Stimulated activated CD8-positive, alpha-beta memory T cell treated with anti-CD3 and anti-CD28 coated beads, Interleukin-4, amount 100 ng/mL, for 24 hours (primary cell): Measurements from ENCODE around the gene ATP5F1A.
"Not testable (repeated sequence)": the region's sequence is repeated elsewhere in the genome, so short reads cannot be mapped to it uniquely, and the experiment has no call there.

Experiments
- DNase-seq: peaks from one replicate; pipeline ENCODE4 v3.0.0-alpha.2; 2020; ENCODE audit warnings: low read depth

Gene ATP5F1A

DNA sequence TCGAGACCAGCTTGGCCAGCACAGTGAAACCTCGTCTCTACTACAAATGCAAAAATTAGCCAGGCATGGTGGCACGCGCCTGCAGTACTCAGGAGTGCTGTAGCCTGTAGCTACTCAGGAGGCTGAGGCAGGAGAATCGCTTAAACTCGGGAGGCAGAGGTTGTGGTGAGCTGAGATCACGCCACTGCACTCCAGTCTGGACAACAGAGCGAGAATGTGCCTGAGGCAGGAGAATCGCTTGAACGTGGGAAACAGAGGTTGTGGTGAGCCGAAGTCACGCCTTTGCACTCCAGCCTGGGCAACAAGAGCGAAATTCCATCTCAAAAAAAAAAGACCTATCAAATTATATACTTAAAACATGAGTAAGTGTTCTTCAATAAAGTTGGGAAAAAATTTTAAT is 50.7 kb downstream of the ATP5F1A start:
- not testable (repeated sequence) for DNase-seq

DNA sequence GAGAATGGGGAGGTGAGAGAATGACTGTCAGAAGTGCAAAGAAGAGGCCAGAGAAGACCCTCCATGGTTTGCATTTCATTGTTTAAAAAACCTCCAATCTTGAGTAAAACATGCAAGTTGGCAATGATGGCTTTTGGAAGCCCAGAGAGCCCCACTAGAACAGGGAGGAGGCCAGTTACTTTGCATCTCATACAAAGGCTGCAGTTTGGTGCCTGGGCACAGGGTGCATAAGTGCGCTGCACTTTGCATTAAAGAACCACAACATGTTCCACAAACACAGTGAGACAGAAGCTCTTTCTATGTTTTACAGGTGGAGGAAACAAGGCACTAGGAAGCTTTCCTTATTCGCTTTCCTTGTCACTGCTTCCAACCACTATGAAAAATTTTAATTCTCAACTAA is 51.4 kb downstream of the ATP5F1A start:
- DNase-seq, result no peak

DNA sequence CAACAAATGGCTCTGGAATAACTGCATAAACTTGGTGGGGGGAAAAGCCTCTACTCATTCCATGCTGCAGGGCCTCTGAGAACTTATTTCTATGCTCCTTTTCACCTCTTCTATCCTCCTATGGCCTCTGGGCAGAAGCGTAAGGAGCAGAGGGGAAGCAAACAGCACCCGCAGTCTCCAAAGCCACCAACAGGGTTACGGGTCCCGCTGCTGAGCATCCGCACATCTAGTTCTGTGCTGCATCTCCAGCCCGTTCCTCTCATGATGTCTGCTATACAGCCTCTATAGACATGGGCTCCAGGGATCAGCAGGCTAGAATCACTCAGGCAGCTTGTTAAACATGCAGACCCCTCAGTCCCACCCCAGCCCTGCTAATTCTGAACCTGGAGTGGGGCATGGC is 52.0 kb downstream of the ATP5F1A start:
- DNase-seq, result no peak

DNA sequence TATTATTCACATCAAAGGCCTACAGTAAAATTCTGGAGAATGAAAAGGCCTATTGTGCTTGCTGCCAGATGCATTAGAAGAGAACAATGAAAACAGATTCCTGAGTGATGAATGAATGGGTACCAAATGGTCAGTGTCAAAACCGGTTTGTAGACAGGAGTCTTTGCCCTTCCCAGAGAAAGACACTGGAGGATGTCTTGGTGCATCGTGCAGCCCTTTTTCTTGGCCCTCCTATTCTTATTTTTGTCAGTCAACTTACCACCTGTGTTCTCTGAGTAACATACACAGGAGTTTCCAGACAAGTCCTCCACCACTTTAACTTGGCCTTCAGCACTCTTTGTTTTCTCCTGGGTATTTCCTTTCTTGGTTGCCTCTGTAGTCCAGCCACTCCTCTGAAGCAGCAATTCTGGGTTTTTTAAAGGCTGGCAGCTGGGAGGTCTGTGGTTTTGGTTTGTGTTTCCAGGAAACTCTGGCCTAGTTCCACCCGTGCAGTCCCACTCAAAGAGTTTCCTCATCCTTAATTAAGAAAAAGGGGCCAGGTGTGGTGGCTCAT is 55.4 kb downstream of the ATP5F1A start:
- no peak for DNase-seq

DNA sequence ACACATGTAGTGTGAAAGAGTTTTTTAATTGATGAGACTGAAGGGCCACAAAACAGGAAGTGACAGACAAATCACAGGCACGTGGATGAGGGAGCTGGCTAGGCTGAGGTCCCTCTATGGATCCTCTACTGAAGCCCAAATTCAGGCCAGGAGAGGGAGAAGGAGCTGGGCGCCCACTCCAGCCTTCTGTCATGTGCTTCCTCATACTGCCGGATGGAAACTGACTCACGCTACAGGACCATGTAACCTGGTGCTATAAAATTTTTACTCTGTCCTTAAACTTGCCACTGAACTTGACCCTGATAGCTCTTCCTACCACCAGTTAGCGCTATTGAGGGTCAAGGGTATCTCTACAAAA is 57.4 kb downstream of the ATP5F1A start:
- DNase-seq, result no peak

DNA sequence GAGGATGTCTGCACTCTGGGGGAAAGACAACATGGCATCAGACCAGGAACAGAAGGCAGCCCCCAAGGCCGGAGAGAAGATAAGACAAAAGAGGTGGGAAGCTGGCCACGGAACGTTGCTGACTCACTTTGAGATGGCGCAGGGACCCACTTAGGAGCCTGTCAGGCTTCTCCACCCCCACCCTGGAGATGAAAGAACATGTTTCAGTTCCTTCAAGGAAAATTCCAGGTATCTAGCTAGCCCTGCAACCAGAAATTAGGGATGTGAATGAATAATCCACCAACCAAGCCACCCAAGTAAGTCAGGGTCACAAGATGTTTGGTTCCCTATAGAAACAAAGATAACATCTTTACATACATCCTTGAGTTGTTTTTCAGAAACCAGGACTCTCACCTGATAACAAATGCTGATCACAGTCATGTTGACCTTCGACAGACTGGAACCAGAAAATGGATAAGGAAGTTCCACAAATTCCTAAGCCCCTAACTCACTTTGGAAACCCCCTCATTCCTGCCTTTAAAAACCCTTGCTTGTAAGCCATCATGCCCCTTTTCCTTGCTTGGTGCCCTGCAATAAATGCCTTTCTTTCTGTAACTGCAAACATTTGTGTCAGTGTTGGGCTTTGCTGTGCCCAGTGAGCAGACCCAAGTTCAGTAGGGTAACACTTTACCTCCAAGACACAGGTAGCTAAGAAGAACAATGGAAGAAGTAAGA is 57.9 kb downstream of the ATP5F1A start:
- no peak for DNase-seq

DNA sequence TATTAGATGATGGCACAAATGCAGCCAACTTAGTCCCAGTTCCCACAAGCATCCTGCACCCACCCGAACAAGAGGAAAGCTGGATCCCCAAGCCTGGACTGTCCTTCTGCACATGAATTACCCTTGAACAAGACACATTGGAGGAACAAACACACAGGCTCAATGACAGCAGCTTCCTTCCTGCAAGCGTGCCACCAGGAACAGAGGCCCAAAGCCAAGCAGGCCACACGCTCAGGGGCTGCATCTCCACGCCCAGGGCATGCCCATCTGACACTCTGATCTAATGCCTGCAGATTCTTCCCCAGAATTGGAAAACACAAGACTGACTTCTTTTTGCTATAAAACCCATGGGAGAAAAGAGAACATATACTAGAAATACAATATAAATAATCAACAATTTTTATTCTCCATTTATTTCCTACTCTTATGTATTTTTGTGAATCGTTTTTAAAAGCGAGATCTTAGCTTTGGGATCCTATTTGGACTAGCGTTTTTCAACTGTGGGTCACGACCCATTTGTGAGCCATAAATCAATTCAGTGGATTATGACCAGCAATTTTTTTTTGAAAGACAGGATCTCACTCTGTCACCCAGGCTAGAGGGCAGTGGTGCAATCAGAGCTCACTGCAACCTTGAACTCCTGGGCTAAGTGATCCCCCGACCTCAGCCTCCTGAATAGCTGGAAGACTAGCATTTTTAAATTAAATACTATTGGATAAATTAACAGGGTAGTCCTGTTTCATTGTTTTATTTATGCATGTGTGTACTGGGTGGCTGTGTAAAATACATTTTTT is 60.4 kb downstream of the ATP5F1A start:
- no peak for DNase-seq

DNA sequence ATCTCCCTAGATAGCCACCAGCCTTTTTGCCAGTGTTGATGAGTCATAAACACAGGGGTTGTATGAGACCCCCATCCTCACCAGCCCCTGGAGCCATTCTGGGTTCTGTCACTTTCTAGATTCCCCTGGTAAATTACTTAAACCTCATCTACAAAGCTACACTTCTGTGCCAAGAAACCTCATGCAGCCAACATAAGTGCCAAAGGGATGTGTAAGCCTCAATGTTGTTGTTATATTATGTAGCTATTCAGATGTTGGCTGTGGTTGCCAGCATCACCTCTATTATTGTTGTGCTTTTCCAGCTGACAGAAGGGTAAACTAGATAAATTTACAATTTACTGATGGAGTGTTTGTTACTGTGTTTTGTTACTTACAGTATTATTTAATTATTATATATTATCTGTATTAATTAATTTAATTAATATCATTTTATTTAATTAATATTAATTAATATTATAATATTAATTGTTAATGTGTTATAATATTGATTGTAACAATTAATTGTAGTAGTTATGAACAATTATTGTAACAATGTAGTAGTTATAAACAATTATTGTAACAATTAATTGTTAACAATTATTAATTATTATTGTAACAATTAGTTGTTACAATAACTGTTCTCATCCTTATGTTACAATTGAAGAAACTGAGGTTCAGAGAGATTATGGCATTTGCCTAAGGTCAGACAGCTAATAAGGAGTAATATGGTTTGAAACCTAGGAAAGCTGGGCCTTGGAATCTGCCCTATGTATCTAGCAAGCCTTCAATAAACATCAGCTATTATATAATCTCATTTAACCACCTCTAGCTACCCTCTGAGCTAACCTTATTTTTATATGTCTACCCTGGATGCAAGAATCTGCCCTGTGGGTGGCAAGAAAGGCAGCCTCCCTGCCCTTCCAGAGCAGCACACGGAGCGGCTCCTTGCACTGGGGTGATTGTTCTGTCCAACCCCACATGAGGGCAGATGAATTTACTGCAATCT is 62.1 kb downstream of the ATP5F1A start:
- no peak for DNase-seq

DNA sequence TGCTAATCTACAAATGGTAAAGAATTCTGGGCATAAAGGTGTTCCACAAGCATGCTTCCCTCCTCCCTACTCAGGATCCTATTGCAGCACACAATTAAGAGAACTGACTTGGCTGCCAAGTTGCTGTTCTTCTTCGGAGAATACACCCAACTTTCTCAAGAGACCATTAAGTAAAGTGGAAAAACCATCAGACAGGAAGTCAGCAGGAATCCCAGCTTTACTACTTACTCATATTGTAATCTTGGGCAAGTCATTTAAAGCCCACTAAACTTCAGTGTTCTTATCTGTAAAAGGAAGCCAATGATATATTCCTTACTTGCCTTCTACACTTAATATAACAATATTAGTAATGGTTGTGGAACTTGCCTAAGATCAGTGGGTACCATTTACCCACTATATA is 63.9 kb downstream of the ATP5F1A start:
- DNase-seq, result no peak

DNA sequence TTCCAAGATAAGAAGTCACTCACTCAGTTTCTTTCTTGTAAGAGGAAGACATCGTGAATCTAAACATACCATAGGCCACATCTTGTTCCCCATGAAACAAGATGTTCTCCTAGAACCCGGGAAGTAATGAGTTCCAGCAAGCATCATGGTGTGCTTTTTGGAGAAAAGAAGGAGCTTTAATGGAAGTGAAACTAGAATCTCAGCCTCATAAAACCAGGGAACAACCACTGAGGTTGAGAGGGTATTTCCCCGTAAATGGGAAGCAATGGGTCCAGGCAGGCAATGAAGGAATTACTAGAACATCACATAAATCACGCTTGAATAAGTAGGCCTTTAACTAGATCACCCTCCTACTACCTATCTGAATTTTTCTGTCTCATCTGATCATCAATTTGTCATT is 66.4 kb downstream of the ATP5F1A start:
- DNase-seq, result no peak
